ENCODE results near the gene GPR141.

GPR141 gene

DNA sequence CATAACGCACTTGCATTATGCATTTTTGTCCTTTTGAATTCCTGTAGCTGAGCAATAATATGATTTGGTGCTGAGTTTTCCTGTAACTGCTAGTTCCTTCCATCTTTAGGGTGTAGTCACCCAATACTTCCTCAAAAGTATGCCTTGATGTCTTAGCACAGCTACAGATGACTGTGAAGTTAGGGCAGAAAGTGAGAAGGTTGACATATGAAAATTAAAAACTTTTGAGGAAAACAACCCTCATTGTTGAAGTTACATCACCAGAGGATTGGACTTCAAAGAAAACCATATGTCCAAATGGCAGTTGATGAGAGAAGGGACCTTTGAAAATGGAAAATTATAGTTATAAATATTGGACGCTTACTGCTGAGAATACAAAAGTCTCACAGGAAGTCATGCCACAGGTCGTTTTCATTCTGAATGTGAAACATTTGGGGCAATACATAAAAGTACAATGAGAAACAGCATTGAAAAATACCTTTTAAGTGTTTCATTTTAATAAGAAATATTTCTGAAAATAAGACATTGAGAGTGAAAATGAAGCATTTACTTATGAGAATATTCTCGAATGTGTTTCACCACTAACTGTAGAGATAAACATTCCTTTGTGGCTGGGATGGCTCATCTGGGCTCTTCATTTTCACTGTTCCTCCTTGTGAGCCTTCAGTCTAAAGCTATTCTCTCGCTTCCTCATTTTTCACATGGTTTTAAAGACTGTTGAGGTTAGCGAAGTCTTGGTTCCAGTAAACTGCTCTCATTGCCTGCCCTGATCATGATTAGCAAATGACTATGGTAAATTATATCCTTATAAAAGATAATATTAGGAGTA, 103.4 kb downstream of the GPR141 start:
- no peak for DNase-seq

Data from NCI-H524 treated with DMSO at 0.1 percent for 48 hours (cell line).